A549 (cell line): ENCODE measurements around the gene MAML1. TPM values are rescaled to one million over a fixed set of nuclear protein-coding genes. Genes with fewer than 3 reads are reported as not detected.
A peak's percentile ranks its signal among the peaks of the same experiment; 100 is the strongest.

Experiments used
- ATAC-seq, 2 experiments: fragments of 200-7000 bp in 1 of 2; fragments of >200 bp in 1 of 2; cut with Nextera tagmentation in 1 of 2; cut with Tn5 transposase in 1 of 2; 3 replicates each; pipeline versions ENCODE4 v1.8.0 to v1.9.1; 2018 to 2020; ENCODE audit warnings: mild to moderate bottlenecking in 1 of 2, moderate library complexity in 1 of 2
- CTCF ChIA-PET: fragments of 300-600 bp; sonication (Branson Sonifier 250); formaldehyde crosslinking; extraction: SDS; loops from one replicate; lab custom pipeline; 2021; ENCODE audit warnings: antibody characterized with exemption, inconsistent platforms; lab: Yijun Ruan, JAX
- POLR2A ChIA-PET: fragments of 350-600 bp; formaldehyde crosslinking; extraction: SDS; loops from one replicate; lab custom pipeline; 2021; ENCODE audit warnings: antibody characterized with exemption, inconsistent platforms; lab: Yijun Ruan, JAX
- DNase-seq, 2 experiments: peaks; one replicate each; pipeline versions ENCODE4 v3.0.0 to v3.0.0-alpha.2; 2011 to 2016; ENCODE audit warnings: low read depth in 1 of 2, low spot score in 1 of 2
- FAIRE-seq: peaks from 2 replicates; lab custom pipeline; 2011; peaks lifted over from hg19 to GRCh38; lab: Jason Lieb, UNC
- H3K27ac ChIP-seq, 2 experiments: fragments of >200 bp; sonication (Bioruptor Twin); formaldehyde crosslinking; 3 replicates each; pipeline ENCODE4 v1.5.1; 2016 to 2017
- H3K4me1 ChIP-seq: fragments of >200 bp; sonication (Bioruptor Twin); formaldehyde crosslinking; 3 replicates; pipeline ENCODE4 v1.6.1; 2016
- H3K4me2 ChIP-seq: fragments of >200 bp; sonication (Bioruptor Twin); formaldehyde crosslinking; 3 replicates; pipeline ENCODE4 v1.6.1; 2016
- H3K4me3 ChIP-seq: fragments of >200 bp; sonication (Bioruptor Twin); formaldehyde crosslinking; 3 replicates; pipeline ENCODE4 v1.5.1; 2016
- H3K9me3 ChIP-seq: fragments of >200 bp; sonication (Bioruptor Twin); formaldehyde crosslinking; 3 replicates; pipeline ENCODE4 v1.6.1; 2016
- ATOH8 ChIP-seq: fragments of 250-450 bp; sonication (Bioruptor Pico); IDR thresholded peaks from 2 replicates; pipeline ENCODE4 v1.5.0; 2020; ENCODE audit warnings: low read depth, mild to moderate bottlenecking, moderate library complexity
- BCL3 ChIP-seq: fragments of >200 bp; sonication (Bioruptor Twin); formaldehyde crosslinking; IDR thresholded peaks from 3 replicates; pipeline ENCODE4 v1.6.1; 2016
- CBX8 ChIP-seq: fragments of 200-600 bp; sonication (generic); IDR thresholded peaks from 2 replicates; pipeline ENCODE4 v1.6.1; 2016
- CEBPB ChIP-seq, 2 experiments: fragments of >200 bp in 1 of 2; sonication (Bioruptor Twin) in 1 of 2; formaldehyde crosslinking in 1 of 2; IDR thresholded peaks; 2 replicates each; pipeline ENCODE4 v1.6.1; 2012 to 2016
- CHD2 ChIP-seq: fragments of 150-350 bp; IDR thresholded peaks from 2 replicates; pipeline ENCODE4 v1.6.1; 2014; ENCODE audit warnings: low read length; ENCODE audit not compliant: partially characterized antibody
- EP300 ChIP-seq, 2 experiments: fragments of >200 bp; sonication (Bioruptor Twin); formaldehyde crosslinking; IDR thresholded peaks; 2 replicates in 1 of 2; 3 replicates in 1 of 2; pipeline ENCODE4 v1.6.1; 2016 to 2017
- FOXS1 ChIP-seq: fragments of 250-450 bp; sonication (Bioruptor Pico); IDR thresholded peaks from 2 replicates; pipeline ENCODE4 v1.5.0; 2020; ENCODE audit warnings: mild to moderate bottlenecking, moderate library complexity
- GATA3 ChIP-seq: IDR thresholded peaks from 2 replicates; pipeline ENCODE4 v1.6.1; 2012; ENCODE audit warnings: borderline replicate concordance
- JUN ChIP-seq, 2 experiments: fragments of >200 bp; sonication (Bioruptor Twin); formaldehyde crosslinking; IDR thresholded peaks; 2 replicates in 1 of 2; 3 replicates in 1 of 2; pipeline ENCODE4 v1.6.1; 2016 to 2017
- JUNB ChIP-seq: fragments of >200 bp; sonication (Bioruptor Twin); formaldehyde crosslinking; IDR thresholded peaks from 2 replicates; pipeline ENCODE4 v1.6.1; 2016
- KDM1A ChIP-seq: fragments of 200-600 bp; sonication (generic); IDR thresholded peaks from 2 replicates; pipeline ENCODE4 v1.6.1; 2016; ENCODE audit warnings: low read depth, mild to moderate bottlenecking
- MAFK ChIP-seq: fragments of 450-650 bp; IDR thresholded peaks from 2 replicates; pipeline ENCODE4 v1.6.1; 2014; ENCODE audit not compliant: partially characterized antibody
- MAZ ChIP-seq: fragments of 150-350 bp; IDR thresholded peaks from 2 replicates; pipeline ENCODE4 v1.6.1; 2014; ENCODE audit warnings: antibody characterized with exemption, low read depth, low read length, borderline replicate concordance
- MYC ChIP-seq: IDR thresholded peaks from 2 replicates; pipeline ENCODE4 v1.6.1; 2012; ENCODE audit warnings: mild to moderate bottlenecking, inconsistent platforms, low read length, improper control_type of control experiment, borderline replicate concordance
- NFE2L2 ChIP-seq: fragments of 150-350 bp; conservative IDR thresholded peaks from 2 replicates; pipeline ENCODE4 v1.6.1; 2014; ENCODE audit warnings: low read length
- PBX3 ChIP-seq: IDR thresholded peaks from 2 replicates; pipeline ENCODE4 v1.6.1; 2012
- SMC3 ChIP-seq: fragments of >200 bp; sonication (Bioruptor Twin); formaldehyde crosslinking; IDR thresholded peaks from 3 replicates; pipeline ENCODE4 v1.6.1; 2018; ENCODE audit warnings: inconsistent platforms
- SREBF2 ChIP-seq: fragments of 450-650 bp; IDR thresholded peaks from 2 replicates; pipeline ENCODE4 v1.6.1; 2014; ENCODE audit warnings: mild to moderate bottlenecking, moderate library complexity
- TFCP2L1 ChIP-seq: fragments of 250-450 bp; sonication (Bioruptor Pico); IDR thresholded peaks from 2 replicates; pipeline ENCODE4 v1.5.0; 2021; ENCODE audit warnings: mild to moderate bottlenecking
- ZC3H11A ChIP-seq: fragments of 450-650 bp; IDR thresholded peaks from 2 replicates; pipeline ENCODE4 v1.6.1; 2014; ENCODE audit warnings: antibody characterized with exemption, mild to moderate bottlenecking
- ZFP36 ChIP-seq: fragments of 450-650 bp; IDR thresholded peaks from 2 replicates; pipeline ENCODE4 v1.6.1; 2014; ENCODE audit warnings: borderline replicate concordance; ENCODE audit not compliant: partially characterized antibody
- ZNF302 ChIP-seq: fragments of 250-450 bp; sonication (Bioruptor Pico); IDR thresholded peaks from 2 replicates; pipeline ENCODE4 v1.9.0; 2021; ENCODE audit warnings: inconsistent platforms, mild to moderate bottlenecking, moderate library complexity
- WGBS: methylation state at CpG from one replicate; pipeline ENCODE4 v1.1.6; 2017; ENCODE audit errors: missing lambda C conversion rate; 5-methylcytosine and 5-hydroxymethylcytosine counted together
- polyA plus RNA-seq, 4 experiments: library from polyadenylated mRNA; depleted of rRNA in 3 of 4; stranded (reverse); fragments of >200 nt; fragmentation: RNase III in 1 of 4; extraction: RNeasy Plus Mini Kit Qiagen cat#74134 plus additional on column Dnase treatment in 1 of 4; gene quantifications; 2 replicates in 3 of 4; 3 replicates in 1 of 4; pipeline ENCODE4 v1.2.3, GENCODE V29; 2011 to 2017

Gene MAML1
- polyA plus RNA-seq, 2 of the 4 experiments (the other 2 are of a cell fraction), result 6.9 to 12.0 TPM

DNA sequence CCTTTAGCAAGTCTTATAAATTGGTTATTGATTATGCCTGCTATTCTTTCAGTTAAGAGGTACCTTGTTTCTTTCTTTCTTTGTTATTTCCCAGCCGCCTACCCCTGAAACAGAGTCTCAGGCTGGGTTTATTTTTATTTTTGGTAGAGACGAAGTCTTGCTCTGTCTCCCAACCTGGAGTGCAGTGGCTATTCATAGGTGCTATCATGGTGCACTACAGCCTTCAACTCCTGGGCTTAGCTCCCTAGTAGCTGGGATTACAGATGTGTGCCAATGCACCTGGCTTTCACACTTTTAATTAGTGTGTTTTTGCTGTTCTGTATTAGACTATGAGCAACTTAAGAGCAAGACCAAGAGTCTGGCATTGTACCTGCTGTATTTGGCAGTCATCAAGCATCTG, 14.2 kb downstream of the MAML1 start:
- TF ChIP-seq MAZ (no peak), BCL3 (no peak), KDM1A (no peak), CEBPB (IDR thresholded peaks at IDR 0.05) (no peak), CHD2 (no peak), MYC (no peak), FOXS1 (no peak), CBX8 (no peak), SMC3 (no peak), ZNF302 (CRISPR knock-in tag) (no peak)
- TF ChIP-seq, all 56 proteins: peak for 0
- Histone ChIP-seq H3K27ac (no peak overlapping the region), H3K4me1 (no peaks in the 10 kb centered on the region), H3K4me2 (no peak overlapping the region), H3K9me3 (no peaks in the 10 kb centered on the region), H3K4me3 (no peak overlapping the region)
- CTCF ChIA-PET, result interaction anchor here (4.8 kb wide), 1 partner anchor 16 kb away, joined by 25 read pairs; no protein-coding TSS in a partner anchor
- no peak for ATAC-seq
- 89% methylated on average over 2 of the region's 2 CpGs for WGBS
- DNase-seq, result no peak
- POLR2A ChIA-PET, result no interaction called here
- FAIRE-seq, result no peak

- Histone ChIP-seq H3K4me1 (no peaks in the 10 kb centered on the region), H3K4me3 (no peak overlapping the region), H3K9me3 (no peaks in the 10 kb centered on the region), H3K4me2 (no peak overlapping the region), H3K27ac (no peak overlapping the region)
- 95% methylated on average over 3 of the region's 3 CpGs for WGBS
- TF ChIP-seq CEBPB (IDR thresholded peaks at IDR 0.05) (no peak), GATA3 (no peak), TFCP2L1 (no peak), FOXS1 (no peak), ATOH8 (CRISPR knock-in tag) (no peak), SREBF2 (no peak), BCL3 (no peak), ZFP36 (no peak), PBX3 (no peak), MAFK (no peak), JUNB (no peak), MAZ (no peak), JUN (IDR thresholded peaks at IDR 0.05) (no peak)
- ChIA-PET POLR2A (no interaction called here), CTCF (interaction anchor here (0.6 to 4.8 kb wide), 2 partner anchors 15 to 257 kb away, joined by 3 to 25 read pairs; no protein-coding TSS in a partner anchor)
- ATAC-seq (no peak), DNase-seq (no peak), FAIRE-seq (no peak)
Observed at GRCh38 chr5:179747811-179748210, 15.2 kb downstream of the MAML1 start.

DNA sequence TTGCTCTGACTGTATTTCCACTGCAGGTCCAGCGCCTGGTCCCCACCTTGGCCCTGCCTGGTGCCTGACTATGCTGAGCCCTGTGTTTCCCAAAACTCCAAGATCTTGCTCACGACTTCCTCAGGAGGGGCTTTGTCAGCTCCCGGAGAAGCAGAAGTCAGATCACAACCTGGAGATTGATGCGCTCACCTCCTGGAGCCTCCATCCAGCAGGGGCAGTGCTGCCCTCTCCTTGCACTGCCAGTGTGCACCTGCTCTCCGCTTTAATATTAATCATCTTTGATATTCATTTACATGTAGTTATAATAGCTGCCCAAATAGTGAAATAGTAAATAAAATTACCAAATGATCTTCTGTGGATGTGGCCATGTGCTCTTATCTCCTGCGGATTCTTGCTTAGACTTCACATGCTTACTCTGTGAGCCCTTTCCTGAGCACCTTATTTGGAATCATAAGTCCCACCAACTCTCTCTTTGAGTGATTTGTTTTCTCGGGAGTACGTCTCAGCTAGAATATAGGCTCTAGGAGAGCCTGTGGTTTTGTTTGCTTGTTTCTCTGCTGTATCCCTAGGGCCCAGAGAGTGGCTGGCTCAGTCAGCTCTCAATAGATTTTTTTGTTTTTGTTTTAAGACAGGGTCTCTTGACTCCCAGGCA, 17.4 kb downstream of the MAML1 start:
- H3K4me2 ChIP-seq, result no peak overlapping the region
- no peak overlapping the region for H3K27ac ChIP-seq
- FAIRE-seq, result no peak
- CTCF ChIA-PET, result interaction anchor here (0.6 to 4.8 kb wide), 6 partner anchors 9 to 340 kb away, joined by 3 to 25 read pairs (median 4); no protein-coding TSS in a partner anchor
- TF ChIP-seq CHD2 (no peak), EP300 (IDR thresholded peaks at IDR 0.05) (no peak), TFCP2L1 (no peak), BCL3 (no peak), ZC3H11A (no peak), GATA3 (no peak), SMC3 (no peak), CEBPB (IDR thresholded peaks at IDR 0.05) (no peak), NFE2L2 (no peak), FOXS1 (no peak)
- TF ChIP-seq, all 56 proteins: peak for 0
- ATAC-seq, result peak; percentile 64 to 67; a peak in 4 of 6 replicates
- POLR2A ChIA-PET, result interaction anchor here (0.8 kb wide), 1 partner anchor 18 kb away, joined by 3 read pairs; no protein-coding TSS in a partner anchor
- 88% methylated on average over 8 of the region's 8 CpGs for WGBS
- Histone ChIP-seq H3K9me3 (no peaks in the 10 kb centered on the region), H3K4me3 (no peak overlapping the region), H3K4me1 (peaks cover 10% of the 10 kb centered on the region)
- no peak for DNase-seq
